IMR-90 (cell line): ENCODE data around the gene IFNA8. TPM values are rescaled to one million over a fixed set of nuclear protein-coding genes. Genes with fewer than 3 reads are reported as not detected.

Experiments
- ATAC-seq: fragments of 200-7000 bp; cut with Tn5 transposase; 2 replicates; pipeline ENCODE4 v1.9.1; 2020; ENCODE audit warnings: low read depth, mild to moderate bottlenecking, moderate library complexity
- Bru-seq: library from RNA; stranded (reverse); fragments of 400-500 nt; gene quantifications from one replicate; lab custom pipeline; 2021; lab: Mats Ljungman, UMichigan
- BruChase-seq, 2 experiments: library from RNA; stranded (reverse); fragments of 400-500 nt; gene quantifications; one replicate each; lab custom pipeline; 2021; lab: Mats Ljungman, UMichigan
- BruUV-seq: library from RNA; stranded (reverse); fragments of 400-500 nt; replicated peaks from 2 replicates; lab custom pipeline; 2021; lab: Mats Ljungman, UMichigan
- CTCF ChIA-PET: fragments of 300-600 bp; formaldehyde crosslinking; extraction: SDS; loops from one replicate; lab custom pipeline; 2021; ENCODE audit warnings: antibody characterized with exemption; lab: Yijun Ruan, JAX
- POLR2A ChIA-PET: fragments of 300-600 bp; sonication (Branson Sonifier 250); formaldehyde crosslinking; loops from one replicate; lab custom pipeline; 2022; ENCODE audit warnings: antibody characterized with exemption; ENCODE audit not compliant: unreplicated experiment; lab: Charles Lee
- DNase-seq: peaks from one replicate; pipeline ENCODE4 v3.0.0; 2013
- H2AFZ ChIP-seq: replicated peaks from 2 replicates; pipeline ENCODE3; 2013; ENCODE audit warnings: low read length, mild to moderate bottlenecking; ENCODE audit not compliant: poor library complexity
- H2AK5ac ChIP-seq: 2 replicates; pipeline ENCODE4 v1.6.1; 2013; ENCODE audit warnings: low read depth, low read length, inconsistent platforms
- H2AK9ac ChIP-seq: replicated peaks from 2 replicates; pipeline ENCODE3; 2013; ENCODE audit warnings: mild to moderate bottlenecking, low read depth, low read length, moderate library complexity; ENCODE audit not compliant: poor library complexity
- H2BK120ac ChIP-seq: 2 replicates; pipeline ENCODE4 v1.6.1; 2013; ENCODE audit warnings: low read depth, low read length, inconsistent platforms
- H2BK15ac ChIP-seq: 3 replicates; pipeline ENCODE4 v1.6.1; 2013; ENCODE audit warnings: low read depth, low read length, inconsistent platforms
- H2BK20ac ChIP-seq: 2 replicates; pipeline ENCODE4 v1.6.1; 2013; ENCODE audit warnings: low read depth, mild to moderate bottlenecking, inconsistent platforms, low read length, moderate library complexity
- H2BK5ac ChIP-seq: 2 replicates; pipeline ENCODE4 v1.6.1; 2013; ENCODE audit warnings: mild to moderate bottlenecking, low read depth, low read length, inconsistent platforms; ENCODE audit not compliant: poor library complexity, severe bottlenecking
- H3K14ac ChIP-seq: replicated peaks from 2 replicates; pipeline ENCODE4 v1.6.1; 2013; ENCODE audit warnings: low read depth, low read length, inconsistent platforms
- H3K18ac ChIP-seq: 2 replicates; pipeline ENCODE4 v1.6.1; 2013; ENCODE audit warnings: low read depth, low read length, control low read depth
- H3K23ac ChIP-seq: 2 replicates; pipeline ENCODE4 v1.6.1; 2013; ENCODE audit warnings: low read depth, low read length, inconsistent platforms
- H3K27ac ChIP-seq: 2 replicates; pipeline ENCODE4 v1.5.1; 2013; ENCODE audit warnings: mild to moderate bottlenecking, control low read depth, low read length; ENCODE audit not compliant: insufficient read depth
- H3K27me3 ChIP-seq: 2 replicates; pipeline ENCODE4 v1.6.1; 2013; ENCODE audit warnings: low read length; ENCODE audit not compliant: control insufficient read depth, insufficient read depth
- H3K36me3 ChIP-seq: 2 replicates; pipeline ENCODE4 v1.6.1; 2013; ENCODE audit warnings: low read length, mixed read lengths; ENCODE audit not compliant: control insufficient read depth, insufficient read depth
- H3K4ac ChIP-seq: 2 replicates; pipeline ENCODE4 v1.6.1; 2013; ENCODE audit warnings: low read depth, low read length, inconsistent platforms
- H3K4me1 ChIP-seq: 2 replicates; pipeline ENCODE4 v1.6.1; 2013; ENCODE audit warnings: low read length, mixed read lengths; ENCODE audit not compliant: control insufficient read depth, insufficient read depth
- H3K4me2 ChIP-seq: 2 replicates; pipeline ENCODE4 v1.6.1; 2013; ENCODE audit warnings: low read depth, mild to moderate bottlenecking, control low read depth, low read length, moderate library complexity
- H3K4me3 ChIP-seq: 2 replicates; pipeline ENCODE4 v1.5.1; 2013; ENCODE audit warnings: low read depth, mild to moderate bottlenecking, control low read depth, low read length, moderate library complexity; ENCODE audit not compliant: insufficient read depth
- H3K56ac ChIP-seq: 2 replicates; pipeline ENCODE4 v1.6.1; 2013; ENCODE audit warnings: low read length, inconsistent platforms; ENCODE audit not compliant: insufficient read depth; ENCODE audit errors: extremely low read depth
- H3K79me1 ChIP-seq, 2 experiments: 2 replicates each; pipeline ENCODE4 v1.6.1; 2013; ENCODE audit warnings: low read length in 2 of 2, inconsistent platforms in 1 of 2, low read depth in 1 of 2
- H3K9ac ChIP-seq: 2 replicates; pipeline ENCODE4 v1.6.1; 2013; ENCODE audit warnings: low read depth, low read length, control low read depth
- H3K9me1 ChIP-seq: 2 replicates; pipeline ENCODE4 v1.6.1; 2013; ENCODE audit warnings: low read length, inconsistent platforms; ENCODE audit not compliant: insufficient read depth
- H3K9me3 ChIP-seq: 2 replicates; pipeline ENCODE4 v1.6.1; 2013; ENCODE audit warnings: low read length; ENCODE audit not compliant: control insufficient read depth, insufficient read depth
- H4K20me1 ChIP-seq: 2 replicates; pipeline ENCODE4 v1.6.1; 2013; ENCODE audit warnings: low read length, inconsistent platforms; ENCODE audit not compliant: insufficient read depth
- H4K5ac ChIP-seq: 2 replicates; pipeline ENCODE4 v1.6.1; 2013; ENCODE audit warnings: mild to moderate bottlenecking, low read depth, low read length, control low read depth
- H4K8ac ChIP-seq, 2 experiments: 2 replicates each; pipeline ENCODE4 v1.6.1; 2013; ENCODE audit warnings: low read depth in 2 of 2, low read length in 2 of 2, control low read depth in 1 of 2, inconsistent platforms in 1 of 2
- H4K91ac ChIP-seq: 2 replicates; pipeline ENCODE4 v1.6.1; 2013; ENCODE audit warnings: low read depth, low read length, inconsistent platforms; ENCODE audit not compliant: insufficient read depth
- CEBPB ChIP-seq: IDR thresholded peaks from 2 replicates; pipeline ENCODE4 v1.6.1; 2012; ENCODE audit warnings: low read depth, low read length, improper control_type of control experiment
- CHD1 ChIP-seq: IDR thresholded peaks from 2 replicates; pipeline ENCODE4 v1.6.1; 2012; ENCODE audit warnings: low read depth, low read length, improper control_type of control experiment
- FOS ChIP-seq: fragments of 150-350 bp; IDR thresholded peaks from 2 replicates; pipeline ENCODE4 v1.6.1; 2016; ENCODE audit warnings: low read depth, low read length
- MAFK ChIP-seq: IDR thresholded peaks from 2 replicates; pipeline ENCODE4 v1.6.1; 2012; ENCODE audit warnings: low read depth, low read length, improper control_type of control experiment
- NFE2L2 ChIP-seq: fragments of 150-350 bp; IDR thresholded peaks from 2 replicates; pipeline ENCODE4 v1.6.1; 2016; ENCODE audit warnings: low read depth, mild to moderate bottlenecking, low read length
- POLR2A ChIP-seq: IDR thresholded peaks from 2 replicates; pipeline ENCODE4 v1.6.1; 2012; ENCODE audit warnings: mild to moderate bottlenecking, low read depth, low read length
- RAD21 ChIP-seq: IDR thresholded peaks from 2 replicates; pipeline ENCODE4 v1.6.1; 2012; ENCODE audit warnings: low read length, improper control_type of control experiment
- RCOR1 ChIP-seq: IDR thresholded peaks from 2 replicates; pipeline ENCODE4 v1.6.1; 2012; ENCODE audit warnings: mild to moderate bottlenecking, low read length, improper control_type of control experiment; ENCODE audit not compliant: insufficient replicate concordance
- RFX5 ChIP-seq: IDR thresholded peaks from 2 replicates; pipeline ENCODE4 v1.8.0; 2012; ENCODE audit warnings: low read depth, mild to moderate bottlenecking, low read length, moderate library complexity
- SMC3 ChIP-seq: fragments of 150-350 bp; IDR thresholded peaks from 2 replicates; pipeline ENCODE4 v1.6.1; 2016; ENCODE audit warnings: low read depth, mild to moderate bottlenecking, antibody characterized with exemption, low read length, moderate library complexity
- USF2 ChIP-seq: fragments of 150-350 bp; IDR thresholded peaks from 2 replicates; pipeline ENCODE4 v1.6.1; 2017; ENCODE audit warnings: mild to moderate bottlenecking, antibody characterized with exemption, low read length, low read depth
- WGBS, 2 experiments: methylation state at CpG; one replicate each; pipeline versions ENCODE4 v1.1.5 to v1.1.7; 2013; ENCODE audit warnings: missing lambda C conversion rate in 2 of 2; ENCODE audit not compliant: insufficient read length in 1 of 2; ENCODE audit errors: extremely low coverage in 2 of 2; 5-methylcytosine and 5-hydroxymethylcytosine counted together
- dilution Hi-C: fragments of 300-500 bp; cut with HindIII; formaldehyde crosslinking; loops from one replicate; pipeline ENCODE4 v1.14.3; 2018; ENCODE audit warnings: low sequenced_read_pairs; ENCODE audit not compliant: unreplicated experiment
- in situ Hi-C: fragments of 300-500 bp; cut with MboI; formaldehyde crosslinking; loops from 3 replicates; pipeline ENCODE4 v1.14.3; 2019; ENCODE audit warnings: low sequenced_read_pairs, inconsistent platforms, mixed read lengths
- intact Hi-C: fragments of 100-400 bp; cut with micrococcal nuclease; formaldehyde crosslinking; loops from 2 replicates; pipeline ENCODE4 v1.10.0; 2022
- long read RNA-seq: library from polyadenylated mRNA; unstranded; transcript quantifications from one replicate; pipeline ENCODE4 v2.0.0, GENCODE V29; 2021; ENCODE audit not compliant: unreplicated experiment
- polyA plus RNA-seq, 3 experiments: library from polyadenylated mRNA; depleted of rRNA; stranded (reverse); fragments of >200 nt; gene quantifications; 2 replicates each; pipeline ENCODE4 v1.2.3, GENCODE V29; 2012; ENCODE audit warnings: low replicate concordance in 1 of 3
- total RNA-seq: library from RNA; depleted of rRNA; stranded (reverse); fragments of >200 nt; gene quantifications from 2 replicates; pipeline ENCODE4 v1.2.3, GENCODE V29; 2012; rRNA removed

The IFNA8 gene
- total RNA-seq (not detected in 2 replicates), polyA plus RNA-seq (2012; rRNA removed) (not detected in 2 replicates), Bru-seq, nascent RNA (not detected), BruChase-seq, experiment 1, labeled RNA remaining after a 6-hour chase (not detected), BruChase-seq, experiment 2, labeled RNA remaining after a 2-hour chase (not detected)
- polyA plus RNA-seq (2012; cell fraction: cytosol; rRNA removed) = not detected in 2 replicates
- polyA plus RNA-seq (2012; cell fraction: nucleus; rRNA removed; ENCODE audit: low replicate concordance) = not detected in 2 replicates
- long read RNA-seq = 0 reads

- H3K18ac ChIP-seq = no peak within 1 kb of the TSS
- H2AFZ ChIP-seq = no peak within 1 kb of the TSS
- intact Hi-C loops = no loop called here
- no peak within 1 kb of the TSS for H2BK15ac ChIP-seq
- H4K91ac ChIP-seq = no peak within 1 kb of the TSS
- no peak within 1 kb of the TSS for H3K14ac ChIP-seq
- ChIA-PET CTCF (interaction anchor here (1.8 kb wide), 1 partner anchor 13 kb away, joined by 10 read pairs; no protein-coding TSS in a partner anchor), POLR2A (no interaction called here)
- no peaks in the 10 kb centered on the region for H3K9me1 ChIP-seq
- H2AK9ac ChIP-seq = no peak within 1 kb of the TSS
- H4K5ac ChIP-seq = no peak within 1 kb of the TSS
- DNase-seq = no peak
- H3K23ac ChIP-seq = no peak within 1 kb of the TSS
- dilution Hi-C loops = no loop called here
- H3K4ac ChIP-seq = no peak within 1 kb of the TSS
- no peak within 1 kb of the TSS for H2AK5ac ChIP-seq
- no peaks in the 10 kb centered on the region for H3K9me3 ChIP-seq
- no peaks in the 10 kb centered on the region for H3K79me1 ChIP-seq
- in situ Hi-C loops = no loop called here
- no peak within 1 kb of the TSS for H2BK120ac ChIP-seq
- no peak within 1 kb of the TSS for H3K4me3 ChIP-seq
- H4K20me1 ChIP-seq = no peaks in the 10 kb centered on the region
- H3K4me1 ChIP-seq = no peaks in the 10 kb centered on the region
- H3K4me2 ChIP-seq = no peak within 1 kb of the TSS
- no peak within 1 kb of the TSS for H3K27ac ChIP-seq
- H3K36me3 ChIP-seq = no peaks in the 10 kb centered on the region
- no peak for TF ChIP-seq CHD1
- no peak for TF ChIP-seq MAFK
- TF ChIP-seq FOS = no peak
- no peak for TF ChIP-seq RFX5
- TF ChIP-seq RAD21 = no peak
- TF ChIP-seq RCOR1 = no peak
- no peak for TF ChIP-seq SMC3
- no peak for TF ChIP-seq USF2
- TF ChIP-seq NFE2L2 = no peak
- TF ChIP-seq CEBPB = no peak
- TF ChIP-seq POLR2A = no peak
- peaks cover 26% of the 10 kb centered on the region for H3K27me3 ChIP-seq
- no peak within 1 kb of the TSS for H2BK5ac ChIP-seq
- no peak within 1 kb of the TSS for H4K8ac ChIP-seq
- no peak within 1 kb of the TSS for H3K9ac ChIP-seq
- no peak within 1 kb of the TSS for H3K56ac ChIP-seq
- no TSS peak for BruUV-seq
- no CpG with 5 or more reads among the region's 1 CpG for WGBS, 2 experiments
- H2BK20ac ChIP-seq = no peak within 1 kb of the TSS
- ATAC-seq = no peak
Observed at GRCh38 chr9:21408817-21409216, at the start of gene IFNA8. IFNA8 (plus strand) TSS chr9:21409117; CDS start chr9:21409177, 60 bp downstream.
